HL-60/S4 (cell line): ENCODE results near the gene UNC119B.
"Not testable (repeated sequence)": the region's sequence is repeated elsewhere in the genome, so short reads cannot be mapped to it uniquely, and the experiment has no call there.

Source experiments
- in situ Hi-C: fragments of 300-500 bp; cut with MboI; formaldehyde crosslinking; loops from 2 replicates; pipeline ENCODE4 v1.14.3; 2022; ENCODE audit warnings: low sequenced_read_pairs

The UNC119B gene

GRCh38 chr12:120718055-120718454, 7.8 kb downstream of the UNC119B start:
- in situ Hi-C loops, result loop anchor here (10.0 kb wide), 1 partner anchor 133 kb away; the partner anchor contains the start of gene POP5

- in situ Hi-C loops, result loop anchor here (10.0 kb wide), 1 partner anchor 134 kb away; the partner anchor contains the start of gene POP5
These were observed 8.8 kb downstream of the UNC119B start for GRCh38 chr12:120719072-120719471.

GRCh38 chr12:120719496-120720233, 9.4 kb downstream of the UNC119B start:
- in situ Hi-C loops, result loop anchor here (10.0 kb wide), 1 partner anchor 135 kb away; the partner anchor contains the start of gene POP5

- in situ Hi-C loops, result no loop called here
These were observed 10.2 kb downstream of the UNC119B start for GRCh38 chr12:120720234-120720986.

GRCh38 chr12:120720987-120721801, 10.9 kb downstream of the UNC119B start:
- in situ Hi-C loops, result no loop called here

GRCh38 chr12:120721866-120722265, 11.6 kb downstream of the UNC119B start:
- in situ Hi-C loops, result no loop called here

- in situ Hi-C loops, result no loop called here
These were observed 12.5 kb downstream of the UNC119B start for GRCh38 chr12:120722784-120723183.

GRCh38 chr12:120724720-120725119, 14.5 kb downstream of the UNC119B start:
- in situ Hi-C loops, result no loop called here

- in situ Hi-C loops, result no loop called here
These were observed 14.9 kb downstream of the UNC119B start for GRCh38 chr12:120725151-120725658.

GRCh38 chr12:120725659-120726509, 15.6 kb downstream of the UNC119B start, which contains the start of gene ACADS:
TSS of gene ACADS (plus strand) at chr12:120725826. CDS start at chr12:120725886, 60 bp downstream.
- in situ Hi-C loops, result no loop called here

- in situ Hi-C loops, result no loop called here
These were observed 16.2 kb downstream of the UNC119B start for GRCh38 chr12:120726510-120726793.

- in situ Hi-C loops, result no loop called here
These were observed 16.7 kb downstream of the UNC119B start for GRCh38 chr12:120726961-120727360.

GRCh38 chr12:120732198-120732597, 21.9 kb downstream of the UNC119B start:
- in situ Hi-C loops, result not testable (repeated sequence)

GRCh38 chr12:120733574-120733973, 23.3 kb downstream of the UNC119B start:
- in situ Hi-C loops, result no loop called here

GRCh38 chr12:120734210-120734609, 24.0 kb downstream of the UNC119B start:
- in situ Hi-C loops, result no loop called here

- in situ Hi-C loops, result no loop called here
These were observed 24.9 kb downstream of the UNC119B start for GRCh38 chr12:120735181-120735580.

- in situ Hi-C loops, result no loop called here
These were observed 26.4 kb downstream of the UNC119B start for GRCh38 chr12:120736404-120737331.

- in situ Hi-C loops, result no loop called here
These were observed 27.4 kb downstream of the UNC119B start for GRCh38 chr12:120737557-120738251.
